SK-N-SH (cell line): ENCODE measurements around the gene TIGD7. TPM values are rescaled to one million over a fixed set of nuclear protein-coding genes. Genes with fewer than 3 reads are reported as not detected.

Experiments
- CTCF ChIA-PET: fragments of 300-600, 350-600 bp; formaldehyde crosslinking; extraction: SDS; loops from one replicate; lab custom pipeline; 2021; lab: Yijun Ruan, JAX
- POLR2A ChIA-PET: fragments of 350-600 bp; sonication (Branson Sonifier 250); formaldehyde crosslinking; extraction: SDS; loops from one replicate; lab custom pipeline; 2020; ENCODE audit warnings: antibody characterized with exemption, inconsistent platforms; lab: Yijun Ruan, JAX
- DNase-seq: peaks from one replicate; pipeline ENCODE4 v3.0.0; 2012
- H2AFZ ChIP-seq: fragments of 200-600 bp; sonication (generic); 2 replicates; pipeline ENCODE4 v1.8.1; 2016; ENCODE audit warnings: antibody characterized with exemption, mild to moderate bottlenecking, low read depth
- H3F3A ChIP-seq: fragments of 200-600 bp; sonication (generic); replicated peaks from 2 replicates; pipeline ENCODE3; 2016; ENCODE audit warnings: antibody characterized with exemption, mild to moderate bottlenecking; ENCODE audit not compliant: insufficient read depth
- H3K27ac ChIP-seq, 2 experiments: fragments of 200-500 bp in 1 of 2; fragments of 200-600 bp in 1 of 2; sonication (Bioruptor generic) in 1 of 2; sonication (generic), shearing (Covaris generic) in 1 of 2; 2 replicates each; pipeline versions ENCODE4 v1.5.1 to v1.6.1; 2014 to 2016; ENCODE audit warnings: low read depth in 2 of 2, inconsistent platforms in 1 of 2, low read length in 1 of 2, mild to moderate bottlenecking in 1 of 2, mixed read lengths in 1 of 2
- H3K27me3 ChIP-seq: fragments of 200-600 bp; sonication (generic), shearing (Covaris generic); 2 replicates; pipeline ENCODE4 v1.6.1; 2016; ENCODE audit warnings: mixed run types; ENCODE audit not compliant: insufficient read depth
- H3K36me3 ChIP-seq, 2 experiments: fragments of 200-500 bp in 1 of 2; fragments of 200-600 bp in 1 of 2; sonication (Bioruptor generic) in 1 of 2; sonication (generic) in 1 of 2; replicated peaks in 1 of 2; 2 replicates each; pipeline versions ENCODE3 to v1.5.1; 2014 to 2016; ENCODE audit warnings: low read length in 1 of 2, mild to moderate bottlenecking in 1 of 2; ENCODE audit not compliant: insufficient read depth in 2 of 2, control insufficient read depth in 1 of 2
- H3K4me1 ChIP-seq, 2 experiments: fragments of 200-500 bp in 1 of 2; fragments of 200-600 bp in 1 of 2; sonication (Bioruptor generic) in 1 of 2; sonication (generic), shearing (Covaris generic) in 1 of 2; 2 replicates each; pipeline versions ENCODE4 v1.5.1 to v1.6.1; 2014 to 2016; ENCODE audit warnings: low read depth in 1 of 2, low read length in 1 of 2, mixed run types in 1 of 2; ENCODE audit not compliant: insufficient read depth in 2 of 2, control insufficient read depth in 1 of 2
- H3K4me2 ChIP-seq: fragments of 200-600 bp; sonication (generic), shearing (Covaris generic); 2 replicates; pipeline ENCODE4 v1.6.1; 2017; ENCODE audit warnings: mixed run types
- H3K4me3 ChIP-seq, 2 experiments: fragments of 200-500 bp in 1 of 2; fragments of 200-600 bp in 1 of 2; sonication (Bioruptor generic) in 1 of 2; sonication (generic), shearing (Covaris generic) in 1 of 2; 2 replicates each; pipeline versions ENCODE4 v1.5.1 to v1.8.1; 2014 to 2016; ENCODE audit warnings: low read depth in 2 of 2, inconsistent platforms in 1 of 2, low read length in 1 of 2, mild to moderate bottlenecking in 1 of 2, mixed read lengths in 1 of 2, moderate library complexity in 1 of 2
- H3K79me2 ChIP-seq: fragments of 200-600 bp; sonication (generic); 2 replicates; pipeline ENCODE4 v1.8.1; 2017; ENCODE audit warnings: mild to moderate bottlenecking; ENCODE audit not compliant: insufficient read depth
- H3K9ac ChIP-seq: fragments of 200-600 bp; sonication (generic); 2 replicates; pipeline ENCODE4 v1.6.1; 2017; ENCODE audit warnings: mixed run types
- H3K9me2 ChIP-seq: fragments of 200-600 bp; sonication (generic); 2 replicates; pipeline ENCODE4 v1.6.1; 2017; ENCODE audit warnings: mixed run types
- H3K9me3 ChIP-seq: fragments of 200-600 bp; sonication (generic); 2 replicates; pipeline ENCODE4 v1.6.1; 2017; ENCODE audit warnings: mixed run types, mild to moderate bottlenecking, moderate library complexity
- H4K20me1 ChIP-seq: fragments of 200-600 bp; sonication (generic); 2 replicates; pipeline ENCODE4 v1.6.1; 2017; ENCODE audit warnings: mild to moderate bottlenecking, mixed run types; ENCODE audit not compliant: insufficient read depth
- CHD2 ChIP-seq: fragments of 150-350 bp; IDR thresholded peaks from 2 replicates; pipeline ENCODE4 v1.6.1; 2018; ENCODE audit warnings: low read length; ENCODE audit not compliant: partially characterized antibody
- ELF1 ChIP-seq: IDR thresholded peaks from 2 replicates; pipeline ENCODE4 v1.4.0; 2012
- EZH2phosphoT487 ChIP-seq: fragments of 200-600 bp; sonication (generic); IDR thresholded peaks from 2 replicates; pipeline ENCODE4 v1.6.1; 2017; ENCODE audit warnings: low read depth, mixed run types, mild to moderate bottlenecking, antibody characterized with exemption, moderate library complexity, borderline replicate concordance
- FOXJ3 ChIP-seq: sonication (generic); formaldehyde crosslinking; IDR thresholded peaks from 2 replicates; pipeline ENCODE4 v1.5.1; 2020; ENCODE audit warnings: mild to moderate bottlenecking, missing genetic modification reagents
- GABPA ChIP-seq: IDR thresholded peaks from 2 replicates; pipeline ENCODE4 v1.4.0; 2012; ENCODE audit warnings: low read depth, mild to moderate bottlenecking
- MEF2A ChIP-seq: IDR thresholded peaks from 2 replicates; pipeline ENCODE4 v1.4.0; 2012; ENCODE audit warnings: low read depth, borderline replicate concordance
- MXI1 ChIP-seq: IDR thresholded peaks from 2 replicates; pipeline ENCODE4 v1.6.1; 2012; ENCODE audit warnings: mild to moderate bottlenecking, low read depth, low read length, improper control_type of control experiment
- NFIC ChIP-seq: IDR thresholded peaks from 2 replicates; pipeline ENCODE4 v1.4.0; 2012; ENCODE audit warnings: borderline replicate concordance
- POLR2AphosphoS5 ChIP-seq: IDR thresholded peaks from 2 replicates; pipeline ENCODE4 v1.6.1; 2012; ENCODE audit warnings: low read depth, low read length
- RAD21 ChIP-seq: IDR thresholded peaks from 2 replicates; pipeline ENCODE4 v1.6.1; 2012; ENCODE audit warnings: mild to moderate bottlenecking, low read length
- RCOR1 ChIP-seq: fragments of 150-350 bp; IDR thresholded peaks from 2 replicates; pipeline ENCODE4 v1.6.1; 2017; ENCODE audit warnings: antibody characterized with exemption, low read length
- RFX5 ChIP-seq: IDR thresholded peaks from 2 replicates; pipeline ENCODE4 v1.6.1; 2012; ENCODE audit warnings: mild to moderate bottlenecking, improper control_type of control experiment, low read length
- RXRA ChIP-seq: IDR thresholded peaks from 2 replicates; pipeline ENCODE4 v1.4.0; 2012; ENCODE audit warnings: low read depth, mild to moderate bottlenecking, borderline replicate concordance
- SIN3A ChIP-seq: IDR thresholded peaks from 2 replicates; pipeline ENCODE4 v1.6.1; 2012; ENCODE audit warnings: low read depth, mild to moderate bottlenecking, low read length, moderate library complexity, borderline replicate concordance
- SMC3 ChIP-seq: IDR thresholded peaks from 2 replicates; pipeline ENCODE4 v1.6.1; 2012; ENCODE audit warnings: low read depth, low read length, improper control_type of control experiment
- TCF12 ChIP-seq: IDR thresholded peaks from 2 replicates; pipeline ENCODE4 v1.4.0; 2012
- YY1 ChIP-seq: IDR thresholded peaks from 2 replicates; pipeline ENCODE4 v1.4.0; 2012; ENCODE audit warnings: low read depth, mild to moderate bottlenecking
- WGBS: methylation state at CpG from one replicate; pipeline ENCODE4 v1.1.6; 2017; ENCODE audit warnings: low lambda C conversion rate; 5-methylcytosine and 5-hydroxymethylcytosine counted together
- polyA plus RNA-seq, 3 experiments: library from polyadenylated mRNA; depleted of rRNA; stranded (reverse); fragments of >200 nt; gene quantifications; 2 replicates each; pipeline ENCODE4 v1.2.3, GENCODE V29; 2012
- TF ChIP-seq, protein P1 (sequence below): IDR thresholded peaks from 2 replicates; pipeline ENCODE4 v1.4.0; 2012; ENCODE audit warnings: low read depth, borderline replicate concordance
- TF ChIP-seq, protein P2 (sequence below): fragments of 150-350 bp; IDR thresholded peaks from 2 replicates; pipeline ENCODE4 v1.6.1; 2017; ENCODE audit warnings: antibody characterized with exemption, low read length, low read depth, borderline replicate concordance
- TF ChIP-seq, protein P3 (sequence below): fragments of 200-600 bp; sonication (generic); IDR thresholded peaks from 2 replicates; pipeline ENCODE4 v1.6.1; 2017; ENCODE audit warnings: antibody characterized with exemption, mild to moderate bottlenecking, moderate library complexity
- TF ChIP-seq, protein P4 (sequence below): IDR thresholded peaks from 2 replicates; pipeline ENCODE4; 2012
- TF ChIP-seq, protein P5 (sequence below): fragments of 150-350 bp; IDR thresholded peaks from 2 replicates; pipeline ENCODE4 v1.6.1; 2016; ENCODE audit warnings: mild to moderate bottlenecking, low read depth, low read length
- TF ChIP-seq, protein P6 (sequence below): IDR thresholded peaks from 2 replicates; pipeline ENCODE4 v1.4.0; 2012; ENCODE audit warnings: low read depth, borderline replicate concordance

Gene TIGD7
- polyA plus RNA-seq, 1 of the 3 experiments (the other 2 are of a cell fraction) = 1.2 TPM

DNA sequence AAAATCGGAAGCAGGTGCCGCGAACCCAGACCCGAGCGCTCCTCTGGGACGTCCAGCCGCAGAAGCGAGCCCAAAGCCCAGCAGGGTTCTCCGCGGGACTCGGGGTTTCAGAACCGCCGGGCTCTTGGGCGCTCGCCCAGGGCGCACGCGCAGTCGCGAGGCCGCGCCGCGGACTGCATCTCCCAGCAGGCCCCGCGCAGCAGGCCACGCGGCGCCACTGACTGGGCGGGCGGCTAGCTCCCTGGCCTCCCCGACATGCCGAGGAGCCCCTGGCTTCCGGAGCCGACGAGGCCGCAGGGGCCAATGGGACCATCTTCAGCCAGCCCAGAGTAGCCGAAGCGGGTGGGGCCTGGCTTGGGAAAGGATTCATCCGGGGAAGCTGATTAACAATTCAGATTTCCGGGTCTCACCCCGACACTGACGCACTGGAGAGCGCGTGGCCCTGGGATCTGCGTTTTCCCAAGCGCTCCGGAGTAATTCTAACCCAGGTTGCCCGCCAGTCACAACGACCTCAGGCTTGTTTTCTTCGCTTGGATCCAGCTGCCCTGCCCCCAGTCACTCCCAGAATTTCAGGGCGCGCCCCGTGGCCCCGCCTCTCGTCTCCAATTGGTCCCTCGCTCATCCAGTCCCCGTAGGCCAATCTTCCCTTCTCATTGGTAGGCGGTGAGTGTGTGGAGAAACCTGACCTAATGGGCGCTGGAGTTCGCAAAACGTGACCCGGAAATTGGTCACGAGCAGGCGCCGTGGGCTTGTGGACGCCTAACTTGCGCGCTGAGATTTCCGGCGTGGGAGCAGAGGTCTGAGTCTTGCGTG lies 22.3 kb downstream of the TIGD7 start, which contains the start of gene ZNF263:
Gene ZNF263, plus strand, starts transcription at position 762 of the 813 bp plus-strand sequence. CDS start 328 bp downstream, outside the sequence.
- CTCF ChIA-PET = interaction anchor here (0.9 to 1.6 kb wide), 5 partner anchors 16 to 33 kb away, joined by 3 to 5 read pairs (median 3); no protein-coding TSS in a partner anchor
- 0% methylated on average over 19 of the region's 72 CpGs for WGBS
- POLR2A ChIA-PET = interaction anchor here (0.6 to 1.9 kb wide), 11 partner anchors 16 to 218 kb away, joined by 3 to 9 read pairs (median 4); partner anchors contain the start of genes CLUAP1, NAA60 and ZNF597
- Histone ChIP-seq H3K36me3 (peaks cover 21 to 36% of the 10 kb centered on the region in 2 experiments), H4K20me1 (0 out of 2 replicates have a peak, but pooled peaks cover 5% of the 10 kb centered on the region), H3K4me1 (peaks cover 7 to 18% of the 10 kb centered on the region in 2 experiments), H3K4me3 (peak within 1 kb of the TSS; percentile 84 to 91), H3F3A (peaks cover 4% of the 10 kb centered on the region), H3K9ac (peak within 1 kb of the TSS; percentile 76), H2AFZ (peak within 1 kb of the TSS; percentile 96), H3K27ac (peak within 1 kb of the TSS; percentile 98 to 99), H3K9me3 (no peaks in the 10 kb centered on the region), H3K9me2 (no peaks in the 10 kb centered on the region), H3K79me2 (peaks cover 46% of the 10 kb centered on the region), H3K27me3 (peaks cover under 1% of the 10 kb centered on the region; the same call in 1 of the 2 replicates), H3K4me2 (peak within 1 kb of the TSS; percentile 99)
- DNase-seq = peak; percentile 97
- TF ChIP-seq ELF1 (peak; percentile 67), GABPA (peak; percentile 86), RAD21 (no peak), POLR2AphosphoS5 (peak; percentile 56), MXI1 (peak; percentile 68), RCOR1 (no peak; the same call in 1 of the 2 replicates), FOXJ3 (no peak; the same call in 1 of the 2 replicates), RXRA (no peak), NFIC (no peak), EZH2phosphoT487 (no peak), MEF2A (no peak), SMC3 (no peak), YY1 (peak; percentile 44; the same call in 1 of the 2 replicates), SIN3A (peak; percentile 57; the same call in 1 of the 2 replicates), TCF12 (no peak), CHD2 (peak; percentile 73), RFX5 (no peak; the same call in 1 of the 2 replicates)
- TF ChIP-seq, protein P1, sequence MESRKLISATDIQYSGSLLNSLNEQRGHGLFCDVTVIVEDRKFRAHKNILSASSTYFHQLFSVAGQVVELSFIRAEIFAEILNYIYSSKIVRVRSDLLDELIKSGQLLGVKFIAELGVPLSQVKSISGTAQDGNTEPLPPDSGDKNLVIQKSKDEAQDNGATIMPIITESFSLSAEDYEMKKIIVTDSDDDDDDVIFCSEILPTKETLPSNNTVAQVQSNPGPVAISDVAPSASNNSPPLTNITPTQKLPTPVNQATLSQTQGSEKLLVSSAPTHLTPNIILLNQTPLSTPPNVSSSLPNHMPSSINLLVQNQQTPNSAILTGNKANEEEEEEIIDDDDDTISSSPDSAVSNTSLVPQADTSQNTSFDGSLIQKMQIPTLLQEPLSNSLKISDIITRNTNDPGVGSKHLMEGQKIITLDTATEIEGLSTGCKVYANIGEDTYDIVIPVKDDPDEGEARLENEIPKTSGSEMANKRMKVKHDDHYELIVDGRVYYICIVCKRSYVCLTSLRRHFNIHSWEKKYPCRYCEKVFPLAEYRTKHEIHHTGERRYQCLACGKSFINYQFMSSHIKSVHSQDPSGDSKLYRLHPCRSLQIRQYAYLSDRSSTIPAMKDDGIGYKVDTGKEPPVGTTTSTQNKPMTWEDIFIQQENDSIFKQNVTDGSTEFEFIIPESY = no peak; the same call in 1 of the 2 replicates
- TF ChIP-seq, protein P2, sequence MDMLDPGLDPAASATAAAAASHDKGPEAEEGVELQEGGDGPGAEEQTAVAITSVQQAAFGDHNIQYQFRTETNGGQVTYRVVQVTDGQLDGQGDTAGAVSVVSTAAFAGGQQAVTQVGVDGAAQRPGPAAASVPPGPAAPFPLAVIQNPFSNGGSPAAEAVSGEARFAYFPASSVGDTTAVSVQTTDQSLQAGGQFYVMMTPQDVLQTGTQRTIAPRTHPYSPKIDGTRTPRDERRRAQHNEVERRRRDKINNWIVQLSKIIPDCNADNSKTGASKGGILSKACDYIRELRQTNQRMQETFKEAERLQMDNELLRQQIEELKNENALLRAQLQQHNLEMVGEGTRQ = peak; percentile 74
- TF ChIP-seq, protein P3, sequence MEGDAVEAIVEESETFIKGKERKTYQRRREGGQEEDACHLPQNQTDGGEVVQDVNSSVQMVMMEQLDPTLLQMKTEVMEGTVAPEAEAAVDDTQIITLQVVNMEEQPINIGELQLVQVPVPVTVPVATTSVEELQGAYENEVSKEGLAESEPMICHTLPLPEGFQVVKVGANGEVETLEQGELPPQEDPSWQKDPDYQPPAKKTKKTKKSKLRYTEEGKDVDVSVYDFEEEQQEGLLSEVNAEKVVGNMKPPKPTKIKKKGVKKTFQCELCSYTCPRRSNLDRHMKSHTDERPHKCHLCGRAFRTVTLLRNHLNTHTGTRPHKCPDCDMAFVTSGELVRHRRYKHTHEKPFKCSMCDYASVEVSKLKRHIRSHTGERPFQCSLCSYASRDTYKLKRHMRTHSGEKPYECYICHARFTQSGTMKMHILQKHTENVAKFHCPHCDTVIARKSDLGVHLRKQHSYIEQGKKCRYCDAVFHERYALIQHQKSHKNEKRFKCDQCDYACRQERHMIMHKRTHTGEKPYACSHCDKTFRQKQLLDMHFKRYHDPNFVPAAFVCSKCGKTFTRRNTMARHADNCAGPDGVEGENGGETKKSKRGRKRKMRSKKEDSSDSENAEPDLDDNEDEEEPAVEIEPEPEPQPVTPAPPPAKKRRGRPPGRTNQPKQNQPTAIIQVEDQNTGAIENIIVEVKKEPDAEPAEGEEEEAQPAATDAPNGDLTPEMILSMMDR = no peak
- TF ChIP-seq, protein P4, sequence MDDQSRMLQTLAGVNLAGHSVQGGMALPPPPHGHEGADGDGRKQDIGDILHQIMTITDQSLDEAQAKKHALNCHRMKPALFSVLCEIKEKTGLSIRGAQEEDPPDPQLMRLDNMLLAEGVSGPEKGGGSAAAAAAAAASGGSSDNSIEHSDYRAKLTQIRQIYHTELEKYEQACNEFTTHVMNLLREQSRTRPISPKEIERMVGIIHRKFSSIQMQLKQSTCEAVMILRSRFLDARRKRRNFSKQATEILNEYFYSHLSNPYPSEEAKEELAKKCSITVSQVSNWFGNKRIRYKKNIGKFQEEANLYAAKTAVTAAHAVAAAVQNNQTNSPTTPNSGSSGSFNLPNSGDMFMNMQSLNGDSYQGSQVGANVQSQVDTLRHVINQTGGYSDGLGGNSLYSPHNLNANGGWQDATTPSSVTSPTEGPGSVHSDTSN = no peak; the same call in 1 of the 2 replicates
- TF ChIP-seq, protein P5, sequence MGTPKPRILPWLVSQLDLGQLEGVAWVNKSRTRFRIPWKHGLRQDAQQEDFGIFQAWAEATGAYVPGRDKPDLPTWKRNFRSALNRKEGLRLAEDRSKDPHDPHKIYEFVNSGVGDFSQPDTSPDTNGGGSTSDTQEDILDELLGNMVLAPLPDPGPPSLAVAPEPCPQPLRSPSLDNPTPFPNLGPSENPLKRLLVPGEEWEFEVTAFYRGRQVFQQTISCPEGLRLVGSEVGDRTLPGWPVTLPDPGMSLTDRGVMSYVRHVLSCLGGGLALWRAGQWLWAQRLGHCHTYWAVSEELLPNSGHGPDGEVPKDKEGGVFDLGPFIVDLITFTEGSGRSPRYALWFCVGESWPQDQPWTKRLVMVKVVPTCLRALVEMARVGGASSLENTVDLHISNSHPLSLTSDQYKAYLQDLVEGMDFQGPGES = peak; percentile 28; the same call in 1 of the 2 replicates
- TF ChIP-seq, protein P6, sequence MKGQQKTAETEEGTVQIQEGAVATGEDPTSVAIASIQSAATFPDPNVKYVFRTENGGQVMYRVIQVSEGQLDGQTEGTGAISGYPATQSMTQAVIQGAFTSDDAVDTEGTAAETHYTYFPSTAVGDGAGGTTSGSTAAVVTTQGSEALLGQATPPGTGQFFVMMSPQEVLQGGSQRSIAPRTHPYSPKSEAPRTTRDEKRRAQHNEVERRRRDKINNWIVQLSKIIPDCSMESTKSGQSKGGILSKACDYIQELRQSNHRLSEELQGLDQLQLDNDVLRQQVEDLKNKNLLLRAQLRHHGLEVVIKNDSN = peak; percentile 88
